Brain microvascular endothelial cell (primary cell): ENCODE results near the gene EPAS1.
A peak's percentile ranks its signal among the peaks of the same experiment; 100 is the strongest.

Experiments used
- DNase-seq: peaks from one replicate; pipeline ENCODE4 v3.0.0-alpha.2; 2020
- H3K27ac ChIP-seq: fragments of 250-450 bp; sonication (Bioruptor Pico); 2 replicates; pipeline ENCODE4 v1.5.1; 2020; ENCODE audit warnings: mild to moderate bottlenecking, moderate library complexity
- H3K27me3 ChIP-seq: fragments of 250-450 bp; sonication (Bioruptor Pico); replicated peaks from 2 replicates; pipeline ENCODE4 v1.5.1; 2020; ENCODE audit warnings: mild to moderate bottlenecking
- H3K36me3 ChIP-seq: fragments of 250-450 bp; sonication (Bioruptor Pico); replicated peaks from 2 replicates; pipeline ENCODE4 v1.5.1; 2020; ENCODE audit warnings: mild to moderate bottlenecking
- H3K4me3 ChIP-seq: 2 replicates; pipeline ENCODE4 v1.5.1; 2011; ENCODE audit warnings: low read depth, mild to moderate bottlenecking, control low read depth, low read length, moderate library complexity
- in situ Hi-C: cut with HindIII; loops from 2 replicates; pipeline ENCODE4 v1.10.0; 2017; ENCODE audit warnings: low sequenced_read_pairs, low pct_ligation_motif_present
- TF ChIP-seq, protein P1 (sequence below): IDR thresholded peaks from 2 replicates; pipeline ENCODE4 v1.5.1; 2011; ENCODE audit warnings: low read depth, mild to moderate bottlenecking, moderate library complexity, low read length, control low read depth, inconsistent platforms; ENCODE audit errors: missing control alignments

The EPAS1 gene

GRCh38 chr2:46428911-46429436 is 131.8 kb downstream of the EPAS1 start:
- H3K27ac ChIP-seq: no peak overlapping the region
- in situ Hi-C loops: no loop called here
- no peaks in the 10 kb centered on the region for H3K27me3 ChIP-seq
- TF ChIP-seq, protein P1, sequence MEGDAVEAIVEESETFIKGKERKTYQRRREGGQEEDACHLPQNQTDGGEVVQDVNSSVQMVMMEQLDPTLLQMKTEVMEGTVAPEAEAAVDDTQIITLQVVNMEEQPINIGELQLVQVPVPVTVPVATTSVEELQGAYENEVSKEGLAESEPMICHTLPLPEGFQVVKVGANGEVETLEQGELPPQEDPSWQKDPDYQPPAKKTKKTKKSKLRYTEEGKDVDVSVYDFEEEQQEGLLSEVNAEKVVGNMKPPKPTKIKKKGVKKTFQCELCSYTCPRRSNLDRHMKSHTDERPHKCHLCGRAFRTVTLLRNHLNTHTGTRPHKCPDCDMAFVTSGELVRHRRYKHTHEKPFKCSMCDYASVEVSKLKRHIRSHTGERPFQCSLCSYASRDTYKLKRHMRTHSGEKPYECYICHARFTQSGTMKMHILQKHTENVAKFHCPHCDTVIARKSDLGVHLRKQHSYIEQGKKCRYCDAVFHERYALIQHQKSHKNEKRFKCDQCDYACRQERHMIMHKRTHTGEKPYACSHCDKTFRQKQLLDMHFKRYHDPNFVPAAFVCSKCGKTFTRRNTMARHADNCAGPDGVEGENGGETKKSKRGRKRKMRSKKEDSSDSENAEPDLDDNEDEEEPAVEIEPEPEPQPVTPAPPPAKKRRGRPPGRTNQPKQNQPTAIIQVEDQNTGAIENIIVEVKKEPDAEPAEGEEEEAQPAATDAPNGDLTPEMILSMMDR: no peak
- no peak for DNase-seq
- no peaks in the 10 kb centered on the region for H3K36me3 ChIP-seq
- H3K4me3 ChIP-seq: no peak overlapping the region

- no peaks in the 10 kb centered on the region for H3K36me3 ChIP-seq
- H3K27me3 ChIP-seq: no peaks in the 10 kb centered on the region
- H3K4me3 ChIP-seq: no peak overlapping the region
- TF ChIP-seq, protein P1: no peak
- in situ Hi-C loops: no loop called here
- DNase-seq: no peak
- H3K27ac ChIP-seq: no peak overlapping the region
Observed at GRCh38 chr2:46430413-46430812, 133.2 kb downstream of the EPAS1 start.

- in situ Hi-C loops: no loop called here
- no peak overlapping the region for H3K4me3 ChIP-seq
- no peak overlapping the region for H3K27ac ChIP-seq
- no peaks in the 10 kb centered on the region for H3K27me3 ChIP-seq
- DNase-seq: no peak
- TF ChIP-seq, protein P1: no peak
- no peaks in the 10 kb centered on the region for H3K36me3 ChIP-seq
Observed at GRCh38 chr2:46430992-46431391, 133.8 kb downstream of the EPAS1 start.

GRCh38 chr2:46431481-46432235 is 134.5 kb downstream of the EPAS1 start:
- TF ChIP-seq, protein P1: peak; percentile 2
- in situ Hi-C loops: no loop called here
- Histone ChIP-seq H3K27ac (no peak overlapping the region), H3K4me3 (no peak overlapping the region), H3K27me3 (no peaks in the 10 kb centered on the region), H3K36me3 (no peaks in the 10 kb centered on the region)
- DNase-seq: no peak

DNA sequence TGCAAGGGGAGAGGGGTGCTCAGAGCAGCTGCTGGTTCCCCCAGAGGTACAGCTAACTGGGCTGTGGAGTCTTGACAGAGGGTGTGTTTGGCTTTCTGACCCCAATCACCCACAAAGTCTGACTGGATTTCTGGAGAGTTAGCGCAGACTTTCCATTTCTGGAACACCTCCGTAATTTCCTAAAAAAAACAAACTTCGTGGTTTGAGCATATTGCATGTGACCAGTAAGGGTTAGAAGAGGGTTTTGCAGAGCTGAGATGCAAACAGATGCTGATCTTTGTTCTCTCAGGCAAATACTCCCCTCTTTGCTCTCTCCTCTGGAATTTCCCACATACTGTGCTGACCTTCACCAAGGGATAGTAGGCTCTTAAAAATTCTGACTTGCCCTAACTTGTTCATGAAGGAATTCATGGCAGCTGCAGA is 137.7 kb downstream of the EPAS1 start:
- DNase-seq: peak; percentile 36
- in situ Hi-C loops: no loop called here
- TF ChIP-seq, protein P1: no peak
- H3K36me3 ChIP-seq: no peaks in the 10 kb centered on the region
- H3K27ac ChIP-seq: peak overlapping the region; percentile 52
- no peak overlapping the region for H3K4me3 ChIP-seq
- no peaks in the 10 kb centered on the region for H3K27me3 ChIP-seq

- TF ChIP-seq, protein P1: no peak
- no peaks in the 10 kb centered on the region for H3K36me3 ChIP-seq
- peak overlapping the region; percentile 52 for H3K27ac ChIP-seq
- H3K27me3 ChIP-seq: no peaks in the 10 kb centered on the region
- no peak for DNase-seq
- in situ Hi-C loops: no loop called here
- H3K4me3 ChIP-seq: no peak overlapping the region
Observed at GRCh38 chr2:46435353-46435752, 138.1 kb downstream of the EPAS1 start.
